K562 (cell line): ENCODE results near the gene CTXN1. TPM values are rescaled to one million over a fixed set of nuclear protein-coding genes. Genes with fewer than 3 reads are reported as not detected.

Experiments
- CBFA2T2 ChIP-seq: fragments of 450-650 bp; conservative IDR thresholded peaks from 2 replicates; pipeline ENCODE4 v1.6.1; 2017; ENCODE audit warnings: mild to moderate bottlenecking
- DDX20 ChIP-seq: fragments of 450-650 bp; IDR thresholded peaks from 2 replicates; pipeline ENCODE4 v1.6.1; 2016; ENCODE audit warnings: missing genetic modification characterization, low read depth, mild to moderate bottlenecking, missing compliant biosample characterization, moderate library complexity
- ELF2 ChIP-seq: fragments of 250-450 bp; sonication (Bioruptor Pico); IDR thresholded peaks from 2 replicates; pipeline ENCODE4 v1.5.0; 2021; ENCODE audit warnings: mild to moderate bottlenecking
- HOXB6 ChIP-seq: fragments of 250-450 bp; sonication (Bioruptor Pico); IDR thresholded peaks from 2 replicates; pipeline ENCODE4 v1.5.1; 2022; ENCODE audit warnings: mild to moderate bottlenecking, borderline replicate concordance
- LARP7 ChIP-seq: fragments of 450-650 bp; IDR thresholded peaks from 2 replicates; pipeline ENCODE4 v1.6.1; 2016
- MCM2 ChIP-seq: fragments of 450-650 bp; IDR thresholded peaks from 2 replicates; pipeline ENCODE4 v1.6.1; 2017; ENCODE audit warnings: low read depth, mild to moderate bottlenecking
- POLR3A ChIP-seq: IDR thresholded peaks from 2 replicates; pipeline ENCODE4 v1.6.1; 2011; ENCODE audit warnings: borderline replicate concordance, mild to moderate bottlenecking, moderate library complexity; ENCODE audit not compliant: insufficient read length, insufficient read depth; ENCODE audit errors: extremely low read depth
- ZNF24 ChIP-seq: fragments of 450-650 bp; IDR thresholded peaks from 2 replicates; pipeline ENCODE4 v1.6.1; 2016
- ZNF274 ChIP-seq: IDR thresholded peaks from 2 replicates; pipeline ENCODE4 v1.6.1; 2011; ENCODE audit warnings: low read depth, mild to moderate bottlenecking, low read length, moderate library complexity, borderline replicate concordance
- ZZZ3 ChIP-seq: fragments of 450-650 bp; IDR thresholded peaks from 2 replicates; pipeline ENCODE4 v1.6.1; 2016; ENCODE audit warnings: antibody characterized with exemption, mild to moderate bottlenecking, moderate library complexity
- polyA plus RNA-seq, 8 experiments: library from polyadenylated mRNA; depleted of rRNA in 4 of 8; stranded (reverse) in 5 of 8; unstranded in 3 of 8; fragments of >200 nt; fragmentation: Nextera tagmentation in 2 of 8; fragmentation: Illumina TruSeq in 1 of 8; extraction: Ambion mirVana in 2 of 8; extraction: Trizol in 1 of 8; gene quantifications; 2 replicates each; pipeline versions ENCODE4 v1.2.1 to v1.2.3, GENCODE V29; 2011 to 2014; ENCODE audit warnings: inconsistent platforms in 1 of 8, missing spikeins in 1 of 8
- total RNA-seq, 7 experiments: library from RNA; depleted of rRNA in 6 of 7; stranded (reverse); fragments of >200 nt in 6 of 7; fragmentation: Illumina TruSeq in 2 of 7; extraction: Trizol in 2 of 7; gene quantifications; 2 replicates each; pipeline versions ENCODE4 v1.2.1 to v1.2.3, GENCODE V29; 2011 to 2021; ENCODE audit warnings: low replicate concordance in 1 of 7
- TF ChIP-seq, protein P1 (sequence below), 3 experiments: fragments of 200-800 bp in 1 of 3; fragments of 250-450 bp in 1 of 3; fragments of 450-650 bp in 1 of 3; sonication (Bioruptor Pico) in 1 of 3; sonication (Bioruptor generic) in 1 of 3; formaldehyde crosslinking in 1 of 3; IDR thresholded peaks; 2 replicates each; pipeline versions ENCODE4 v1.6.1 to v1.8.0; 2016 to 2022; ENCODE audit warnings: mild to moderate bottlenecking in 2 of 3, missing genetic modification characterization in 2 of 3, missing compliant biosample characterization in 1 of 3, moderate library complexity in 1 of 3
- TF ChIP-seq, protein P2 (sequence below): fragments of 450-650 bp; formaldehyde crosslinking; IDR thresholded peaks from 2 replicates; pipeline ENCODE4 v1.4.0; 2020; ENCODE audit warnings: mild to moderate bottlenecking, moderate library complexity
- TF ChIP-seq, protein P3 (sequence below): fragments of 450-650 bp; IDR thresholded peaks from 2 replicates; pipeline ENCODE4 v1.6.1; 2016; ENCODE audit warnings: mild to moderate bottlenecking
- TF ChIP-seq, protein P4 (sequence below): fragments of 450-650 bp; IDR thresholded peaks from 2 replicates; pipeline ENCODE4 v1.6.1; 2017; ENCODE audit warnings: antibody characterized with exemption
- TF ChIP-seq, protein P5 (sequence below): fragments of 250-450 bp; sonication (Bioruptor Pico); IDR thresholded peaks from 2 replicates; pipeline ENCODE4 v1.8.0; 2021; ENCODE audit warnings: borderline replicate concordance, mild to moderate bottlenecking, moderate library complexity; ENCODE audit not compliant: poor library complexity, severe bottlenecking

CTXN1 gene
- total and polyA plus RNA-seq, 9 of the 15 experiments (the other 6 are each of a cell fraction or from before 2014, with no cell fraction given), result 0.15 to 37.4 (median 1.8) TPM; not detected in 2

DNA sequence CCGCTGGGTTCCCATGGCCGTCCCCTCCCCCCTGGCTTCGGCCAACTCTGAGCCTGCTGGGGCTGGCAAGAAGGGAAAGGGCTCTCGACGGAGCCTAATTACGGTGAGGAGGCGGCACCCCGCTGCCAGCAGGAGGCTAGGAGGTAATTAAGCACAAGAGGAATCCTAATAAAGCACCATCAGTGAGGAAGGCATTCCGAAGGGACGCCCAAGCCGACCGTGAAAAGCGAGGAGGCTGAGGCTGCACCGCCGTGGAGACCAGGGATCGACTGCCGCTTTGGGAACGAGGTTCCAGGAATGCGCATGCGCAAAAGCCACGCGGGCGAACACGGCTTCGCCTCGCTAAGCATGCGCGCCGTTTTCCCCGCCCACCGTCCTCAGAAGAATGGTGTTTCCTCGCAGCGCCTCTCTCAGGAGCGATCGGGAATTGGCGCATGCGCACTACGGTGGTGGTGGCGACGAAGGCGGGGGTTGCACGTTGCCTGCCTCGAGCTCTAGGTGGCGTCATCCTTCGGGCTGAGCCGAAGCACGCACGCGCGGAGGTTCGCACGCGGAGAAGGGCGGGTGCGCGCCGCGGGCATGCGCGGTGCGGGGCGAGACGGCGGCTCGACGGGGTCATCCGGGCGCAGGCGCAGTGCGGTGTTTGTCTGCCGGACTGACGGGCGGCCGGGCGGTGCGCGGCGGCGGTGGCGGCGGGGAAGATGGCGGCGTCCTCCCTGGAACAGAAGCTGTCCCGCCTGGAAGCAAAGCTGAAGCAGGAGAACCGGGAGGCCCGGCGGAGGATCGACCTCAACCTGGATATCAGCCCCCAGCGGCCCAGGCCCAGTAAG, 22.5 kb downstream of the CTXN1 start, which contains the start of gene MAP2K7 (continued):
- TF ChIP-seq, protein P1, sequence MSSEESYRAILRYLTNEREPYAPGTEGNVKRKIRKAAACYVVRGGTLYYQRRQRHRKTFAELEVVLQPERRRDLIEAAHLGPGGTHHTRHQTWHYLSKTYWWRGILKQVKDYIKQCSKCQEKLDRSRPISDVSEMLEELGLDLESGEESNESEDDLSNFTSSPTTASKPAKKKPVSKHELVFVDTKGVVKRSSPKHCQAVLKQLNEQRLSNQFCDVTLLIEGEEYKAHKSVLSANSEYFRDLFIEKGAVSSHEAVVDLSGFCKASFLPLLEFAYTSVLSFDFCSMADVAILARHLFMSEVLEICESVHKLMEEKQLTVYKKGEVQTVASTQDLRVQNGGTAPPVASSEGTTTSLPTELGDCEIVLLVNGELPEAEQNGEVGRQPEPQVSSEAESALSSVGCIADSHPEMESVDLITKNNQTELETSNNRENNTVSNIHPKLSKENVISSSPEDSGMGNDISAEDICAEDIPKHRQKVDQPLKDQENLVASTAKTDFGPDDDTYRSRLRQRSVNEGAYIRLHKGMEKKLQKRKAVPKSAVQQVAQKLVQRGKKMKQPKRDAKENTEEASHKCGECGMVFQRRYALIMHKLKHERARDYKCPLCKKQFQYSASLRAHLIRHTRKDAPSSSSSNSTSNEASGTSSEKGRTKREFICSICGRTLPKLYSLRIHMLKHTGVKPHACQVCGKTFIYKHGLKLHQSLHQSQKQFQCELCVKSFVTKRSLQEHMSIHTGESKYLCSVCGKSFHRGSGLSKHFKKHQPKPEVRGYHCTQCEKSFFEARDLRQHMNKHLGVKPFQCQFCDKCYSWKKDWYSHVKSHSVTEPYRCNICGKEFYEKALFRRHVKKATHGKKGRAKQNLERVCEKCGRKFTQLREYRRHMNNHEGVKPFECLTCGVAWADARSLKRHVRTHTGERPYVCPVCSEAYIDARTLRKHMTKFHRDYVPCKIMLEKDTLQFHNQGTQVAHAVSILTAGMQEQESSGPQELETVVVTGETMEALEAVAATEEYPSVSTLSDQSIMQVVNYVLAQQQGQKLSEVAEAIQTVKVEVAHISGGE (CRISPR knock-in tag; IDR thresholded peaks at IDR 0.05), result 0 out of 6 replicates have a peak, but pooled peaks of 1 of the 3 experiments have one; percentile 24
- TF ChIP-seq ZNF274, result no peak
- TF ChIP-seq POLR3A, result no peak
- TF ChIP-seq CBFA2T2, result no peak
- TF ChIP-seq, protein P2, sequence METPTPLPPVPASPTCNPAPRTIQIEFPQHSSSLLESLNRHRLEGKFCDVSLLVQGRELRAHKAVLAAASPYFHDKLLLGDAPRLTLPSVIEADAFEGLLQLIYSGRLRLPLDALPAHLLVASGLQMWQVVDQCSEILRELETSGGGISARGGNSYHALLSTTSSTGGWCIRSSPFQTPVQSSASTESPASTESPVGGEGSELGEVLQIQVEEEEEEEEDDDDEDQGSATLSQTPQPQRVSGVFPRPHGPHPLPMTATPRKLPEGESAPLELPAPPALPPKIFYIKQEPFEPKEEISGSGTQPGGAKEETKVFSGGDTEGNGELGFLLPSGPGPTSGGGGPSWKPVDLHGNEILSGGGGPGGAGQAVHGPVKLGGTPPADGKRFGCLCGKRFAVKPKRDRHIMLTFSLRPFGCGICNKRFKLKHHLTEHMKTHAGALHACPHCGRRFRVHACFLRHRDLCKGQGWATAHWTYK (CRISPR knock-in tag), result no peak; the same call in 1 of the 2 replicates
- TF ChIP-seq, protein P3, sequence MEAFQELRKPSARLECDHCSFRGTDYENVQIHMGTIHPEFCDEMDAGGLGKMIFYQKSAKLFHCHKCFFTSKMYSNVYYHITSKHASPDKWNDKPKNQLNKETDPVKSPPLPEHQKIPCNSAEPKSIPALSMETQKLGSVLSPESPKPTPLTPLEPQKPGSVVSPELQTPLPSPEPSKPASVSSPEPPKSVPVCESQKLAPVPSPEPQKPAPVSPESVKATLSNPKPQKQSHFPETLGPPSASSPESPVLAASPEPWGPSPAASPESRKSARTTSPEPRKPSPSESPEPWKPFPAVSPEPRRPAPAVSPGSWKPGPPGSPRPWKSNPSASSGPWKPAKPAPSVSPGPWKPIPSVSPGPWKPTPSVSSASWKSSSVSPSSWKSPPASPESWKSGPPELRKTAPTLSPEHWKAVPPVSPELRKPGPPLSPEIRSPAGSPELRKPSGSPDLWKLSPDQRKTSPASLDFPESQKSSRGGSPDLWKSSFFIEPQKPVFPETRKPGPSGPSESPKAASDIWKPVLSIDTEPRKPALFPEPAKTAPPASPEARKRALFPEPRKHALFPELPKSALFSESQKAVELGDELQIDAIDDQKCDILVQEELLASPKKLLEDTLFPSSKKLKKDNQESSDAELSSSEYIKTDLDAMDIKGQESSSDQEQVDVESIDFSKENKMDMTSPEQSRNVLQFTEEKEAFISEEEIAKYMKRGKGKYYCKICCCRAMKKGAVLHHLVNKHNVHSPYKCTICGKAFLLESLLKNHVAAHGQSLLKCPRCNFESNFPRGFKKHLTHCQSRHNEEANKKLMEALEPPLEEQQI, result no peak
- no peak for TF ChIP-seq MCM2
- no peak for TF ChIP-seq DDX20 (tag)
- TF ChIP-seq LARP7, result no peak
- no peak for TF ChIP-seq ZZZ3
- TF ChIP-seq, protein P4, sequence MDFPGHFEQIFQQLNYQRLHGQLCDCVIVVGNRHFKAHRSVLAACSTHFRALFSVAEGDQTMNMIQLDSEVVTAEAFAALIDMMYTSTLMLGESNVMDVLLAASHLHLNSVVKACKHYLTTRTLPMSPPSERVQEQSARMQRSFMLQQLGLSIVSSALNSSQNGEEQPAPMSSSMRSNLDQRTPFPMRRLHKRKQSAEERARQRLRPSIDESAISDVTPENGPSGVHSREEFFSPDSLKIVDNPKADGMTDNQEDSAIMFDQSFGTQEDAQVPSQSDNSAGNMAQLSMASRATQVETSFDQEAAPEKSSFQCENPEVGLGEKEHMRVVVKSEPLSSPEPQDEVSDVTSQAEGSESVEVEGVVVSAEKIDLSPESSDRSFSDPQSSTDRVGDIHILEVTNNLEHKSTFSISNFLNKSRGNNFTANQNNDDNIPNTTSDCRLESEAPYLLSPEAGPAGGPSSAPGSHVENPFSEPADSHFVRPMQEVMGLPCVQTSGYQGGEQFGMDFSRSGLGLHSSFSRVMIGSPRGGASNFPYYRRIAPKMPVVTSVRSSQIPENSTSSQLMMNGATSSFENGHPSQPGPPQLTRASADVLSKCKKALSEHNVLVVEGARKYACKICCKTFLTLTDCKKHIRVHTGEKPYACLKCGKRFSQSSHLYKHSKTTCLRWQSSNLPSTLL, result no peak
- TF ChIP-seq, protein P5, sequence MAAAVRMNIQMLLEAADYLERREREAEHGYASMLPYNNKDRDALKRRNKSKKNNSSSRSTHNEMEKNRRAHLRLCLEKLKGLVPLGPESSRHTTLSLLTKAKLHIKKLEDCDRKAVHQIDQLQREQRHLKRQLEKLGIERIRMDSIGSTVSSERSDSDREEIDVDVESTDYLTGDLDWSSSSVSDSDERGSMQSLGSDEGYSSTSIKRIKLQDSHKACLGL (CRISPR knock-in tag), result no peak
- no peak for TF ChIP-seq HOXB6 (CRISPR knock-in tag)
- TF ChIP-seq ELF2 (CRISPR knock-in tag), result no peak
- no peak for TF ChIP-seq ZNF24
